Adipocyte (in vitro differentiated cells): ENCODE data around the gene AQP10.
"Not testable (repeated sequence)": the region's sequence is repeated elsewhere in the genome, so short reads cannot be mapped to it uniquely, and the experiment has no call there.

Experiments used
- DNase-seq: peaks from one replicate; pipeline ENCODE4 v3.0.0-alpha.2; 2015; ENCODE audit warnings: low read depth
- H3K27me3 ChIP-seq: replicated peaks from 2 replicates; pipeline ENCODE4 v1.7.0; 2013; ENCODE audit warnings: mild to moderate bottlenecking, low read length, moderate library complexity; ENCODE audit not compliant: control insufficient read depth, insufficient read depth
- H3K36me3 ChIP-seq: 2 replicates; pipeline ENCODE4 v1.7.0; 2013; ENCODE audit warnings: low read length, mild to moderate bottlenecking, moderate library complexity; ENCODE audit not compliant: control insufficient read depth, insufficient read depth, severe bottlenecking
- H3K4me1 ChIP-seq: 2 replicates; pipeline ENCODE4 v1.7.0; 2013; ENCODE audit warnings: mild to moderate bottlenecking, low read length, moderate library complexity; ENCODE audit not compliant: control insufficient read depth, insufficient read depth
- H3K4me3 ChIP-seq: 2 replicates; pipeline ENCODE4 v1.7.0; 2013; ENCODE audit warnings: mild to moderate bottlenecking, low read length, moderate library complexity
- H3K9ac ChIP-seq: 2 replicates; pipeline ENCODE4 v1.7.0; 2013; ENCODE audit warnings: mild to moderate bottlenecking, low read length, moderate library complexity
- H3K9me3 ChIP-seq: 2 replicates; pipeline ENCODE4 v1.7.0; 2013; ENCODE audit warnings: mild to moderate bottlenecking, low read length, moderate library complexity; ENCODE audit not compliant: control insufficient read depth

Gene AQP10

DNA sequence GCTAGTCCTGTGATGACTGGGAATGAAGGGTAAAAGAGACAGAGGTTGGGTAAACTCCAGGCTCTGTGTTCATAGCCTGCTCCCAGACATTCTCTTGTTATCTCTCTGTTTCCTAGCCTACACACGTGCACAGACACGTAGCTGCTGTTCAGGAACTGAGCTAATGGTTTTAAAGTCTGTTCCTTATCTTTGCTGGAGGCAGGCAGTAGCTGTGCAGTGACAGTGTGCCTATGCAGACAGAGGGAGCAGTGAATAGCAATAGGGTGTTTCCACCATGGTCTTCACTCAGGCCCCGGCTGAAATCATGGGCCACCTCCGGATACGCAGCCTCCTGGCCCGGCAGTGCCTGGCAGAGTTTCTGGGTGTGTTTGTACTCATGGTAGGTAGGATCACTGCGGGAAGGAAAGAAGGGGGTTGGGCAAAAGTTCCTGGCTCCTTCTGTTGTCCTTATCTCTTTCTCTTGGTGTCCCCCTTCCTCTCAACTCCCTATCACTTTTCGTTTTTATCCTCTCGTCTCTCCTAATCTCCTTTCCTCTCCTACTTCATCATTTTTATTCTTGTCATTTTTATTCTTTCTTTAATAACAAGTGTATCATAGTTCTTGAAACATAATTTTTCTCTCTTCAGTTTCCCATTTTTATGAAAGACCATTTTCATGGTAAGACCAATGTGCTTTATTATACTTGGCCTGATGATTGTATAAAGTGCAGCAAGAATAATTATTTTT lies at the start of gene AQP10:
TSS of gene AQP10 (plus strand) at position 212 of the 727 bp plus-strand sequence. CDS start at position 275, 63 bp downstream.
- Histone ChIP-seq H3K9ac (no peak within 1 kb of the TSS), H3K36me3 (no peaks in the 10 kb centered on the region), H3K9me3 (peaks cover 13% of the 10 kb centered on the region), H3K4me1 (no peaks in the 10 kb centered on the region), H3K27me3 (peaks cover 9% of the 10 kb centered on the region), H3K4me3 (no peak within 1 kb of the TSS)
- DNase-seq, result no peak

DNA sequence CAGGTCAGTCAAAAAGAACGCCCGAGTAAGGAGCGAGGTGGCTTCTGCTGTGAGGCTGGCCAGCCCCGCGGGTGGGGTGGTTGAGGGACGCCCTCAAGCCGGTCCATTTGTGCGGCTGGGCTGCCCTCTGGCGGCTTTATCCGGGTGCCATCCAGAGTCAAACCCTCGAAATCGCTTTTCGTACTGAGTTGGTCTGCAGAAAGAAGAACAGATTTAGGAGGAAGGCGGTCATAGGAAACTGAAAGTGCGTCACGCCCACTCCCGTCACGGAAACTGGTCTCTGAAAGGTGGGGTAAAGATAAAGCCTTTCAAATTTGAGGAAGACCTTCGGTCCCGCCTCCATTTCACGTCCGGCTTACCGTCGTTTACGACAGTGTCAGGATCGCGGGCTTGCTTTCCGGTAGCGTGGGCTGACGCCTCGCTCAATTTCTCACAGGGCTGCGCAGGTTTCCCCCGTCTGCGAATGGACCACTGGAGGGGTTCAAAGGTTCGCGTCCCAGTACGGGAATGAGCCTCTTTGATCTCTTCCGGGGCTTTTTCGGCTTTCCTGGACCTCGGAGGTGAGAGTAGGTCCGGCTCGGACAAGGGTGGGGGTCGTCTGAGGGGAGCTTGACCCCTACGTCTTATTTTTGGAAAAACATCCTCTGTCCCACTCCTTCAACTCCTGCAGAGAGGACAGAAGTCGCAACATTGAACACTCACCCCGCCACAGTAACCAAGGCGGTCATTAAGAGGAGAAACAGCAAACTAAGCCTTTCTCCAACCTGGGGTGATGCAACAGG lies 48.5 kb upstream of the AQP10 start, which contains the start of gene HAX1:
TSS of gene HAX1 (plus strand) at position 413 of the 782 bp plus-strand sequence. CDS start at position 508, 95 bp downstream.
- DNase-seq, result peak; percentile 95
- Histone ChIP-seq H3K9ac (peak within 1 kb of the TSS; percentile 98), H3K4me1 (peaks cover 9% of the 10 kb centered on the region), H3K27me3 (no peaks in the 10 kb centered on the region), H3K36me3 (peaks cover 46% of the 10 kb centered on the region), H3K9me3 (no peaks in the 10 kb centered on the region), H3K4me3 (peak within 1 kb of the TSS; percentile 98)

DNA sequence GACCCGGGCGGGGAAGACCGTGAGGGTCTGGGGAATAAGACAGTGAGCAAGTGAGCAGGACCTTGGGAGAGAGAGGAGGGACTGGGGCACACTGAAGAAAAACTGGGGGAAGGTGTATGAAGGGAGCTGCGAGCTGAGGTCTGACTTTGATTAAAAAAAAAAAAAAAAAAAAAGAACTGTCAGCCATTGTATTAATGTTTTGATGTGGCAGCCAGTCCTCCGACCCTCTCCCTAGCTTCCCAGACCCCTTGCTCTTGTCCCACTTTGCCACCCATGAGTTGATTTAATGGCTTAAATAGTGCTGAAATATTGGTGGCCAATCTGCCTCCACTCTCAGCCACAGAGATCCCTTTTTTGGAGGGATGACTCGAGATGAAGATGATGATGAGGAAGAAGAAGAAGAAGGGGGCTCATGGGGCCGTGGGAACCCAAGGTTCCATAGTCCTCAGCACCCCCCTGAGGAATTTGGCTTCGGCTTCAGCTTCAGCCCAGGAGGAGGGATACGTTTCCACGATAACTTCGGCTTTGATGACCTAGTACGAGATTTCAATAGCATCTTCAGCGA lies 47.8 kb upstream of the AQP10 start:
- Histone ChIP-seq H3K36me3 (peaks cover 43% of the 10 kb centered on the region), H3K9me3 (no peaks in the 10 kb centered on the region), H3K4me3 (peak overlapping the region; percentile 98), H3K4me1 (peaks cover 9% of the 10 kb centered on the region), H3K9ac (peak overlapping the region; percentile 98), H3K27me3 (no peaks in the 10 kb centered on the region)
- DNase-seq, result no peak

DNA sequence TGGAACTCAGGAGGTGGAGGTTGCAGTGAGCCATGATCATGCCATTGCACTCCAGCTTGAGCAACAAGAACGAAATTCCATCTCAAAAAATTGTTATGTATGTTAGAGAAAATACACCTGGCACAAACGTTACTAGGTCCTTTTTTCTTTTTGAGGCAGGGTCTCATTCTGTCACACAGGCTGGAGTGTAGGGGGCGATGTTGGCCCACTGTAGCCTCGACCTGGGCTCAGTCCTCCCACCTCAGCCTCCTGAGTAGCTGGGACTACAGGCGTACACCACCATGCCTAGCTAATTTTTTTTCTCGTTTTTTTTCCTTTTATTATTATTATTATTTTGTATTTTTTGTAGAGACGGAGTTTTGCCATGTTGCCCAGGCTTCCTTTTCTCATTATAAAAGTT lies 44.1 kb upstream of the AQP10 start:
- H3K36me3 ChIP-seq, result peaks cover 13% of the 10 kb centered on the region
- H3K9me3 ChIP-seq, result no peaks in the 10 kb centered on the region
- DNase-seq, result no peak
- H3K4me1 ChIP-seq, result peaks cover 9% of the 10 kb centered on the region
- H3K9ac ChIP-seq, result no peak overlapping the region
- H3K27me3 ChIP-seq, result no peaks in the 10 kb centered on the region
- H3K4me3 ChIP-seq, result no peak overlapping the region

DNA sequence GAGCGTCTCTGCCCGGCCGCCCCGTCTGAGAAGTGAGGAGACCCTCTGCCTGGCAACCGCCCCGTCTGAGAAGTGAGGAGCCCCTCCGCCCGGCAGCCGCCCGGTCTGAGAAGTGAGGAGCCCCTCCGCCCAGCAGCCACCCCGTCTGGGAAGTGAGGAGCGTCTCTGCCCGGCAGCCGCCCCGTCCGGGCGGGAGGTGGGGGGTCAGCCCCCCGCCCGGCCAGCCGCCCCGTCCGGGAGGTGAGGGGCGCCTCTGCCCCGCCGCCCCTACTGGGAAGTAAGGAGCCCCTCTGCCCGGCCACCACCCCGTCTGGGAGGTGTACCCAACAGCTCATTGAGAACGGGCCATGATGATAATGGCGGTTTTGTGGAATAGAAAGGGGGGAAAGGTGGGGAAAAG lies 33.3 kb upstream of the AQP10 start:
- H3K27me3 ChIP-seq, H3K9me3 ChIP-seq, H3K4me3 ChIP-seq, H3K36me3 ChIP-seq, H3K9ac ChIP-seq, DNase-seq, H3K4me1 ChIP-seq: not testable (repeated sequence)

GRCh38 chr1:154288661-154289060 lies 32.2 kb upstream of the AQP10 start:
- DNase-seq, result no peak
- no peaks in the 10 kb centered on the region for H3K4me1 ChIP-seq
- no peak overlapping the region for H3K4me3 ChIP-seq
- H3K9me3 ChIP-seq, result no peaks in the 10 kb centered on the region
- H3K36me3 ChIP-seq, result no peaks in the 10 kb centered on the region
- H3K9ac ChIP-seq, result no peak overlapping the region
- H3K27me3 ChIP-seq, result no peaks in the 10 kb centered on the region

- Histone ChIP-seq H3K4me1 (no peaks in the 10 kb centered on the region), H3K27me3 (no peaks in the 10 kb centered on the region)
- no peak for DNase-seq
These were observed 30.0 kb upstream of the AQP10 start for GRCh38 chr1:154290921-154291320.

GRCh38 chr1:154295408-154296235 lies 25.3 kb upstream of the AQP10 start:
- Histone ChIP-seq H3K9ac (no peak overlapping the region), H3K4me3 (no peak overlapping the region), H3K27me3 (no peaks in the 10 kb centered on the region), H3K9me3 (peaks cover 21% of the 10 kb centered on the region), H3K4me1 (no peaks in the 10 kb centered on the region), H3K36me3 (no peaks in the 10 kb centered on the region)
- no peak for DNase-seq

More at GRCh38 chr1:154290921-154291320, 30.0 kb upstream of the AQP10 start:
- no peaks in the 10 kb centered on the region for H3K36me3 ChIP-seq
- peaks cover 16% of the 10 kb centered on the region for H3K9me3 ChIP-seq
- H3K9ac ChIP-seq, result no peak overlapping the region
- no peak overlapping the region for H3K4me3 ChIP-seq

DNA sequence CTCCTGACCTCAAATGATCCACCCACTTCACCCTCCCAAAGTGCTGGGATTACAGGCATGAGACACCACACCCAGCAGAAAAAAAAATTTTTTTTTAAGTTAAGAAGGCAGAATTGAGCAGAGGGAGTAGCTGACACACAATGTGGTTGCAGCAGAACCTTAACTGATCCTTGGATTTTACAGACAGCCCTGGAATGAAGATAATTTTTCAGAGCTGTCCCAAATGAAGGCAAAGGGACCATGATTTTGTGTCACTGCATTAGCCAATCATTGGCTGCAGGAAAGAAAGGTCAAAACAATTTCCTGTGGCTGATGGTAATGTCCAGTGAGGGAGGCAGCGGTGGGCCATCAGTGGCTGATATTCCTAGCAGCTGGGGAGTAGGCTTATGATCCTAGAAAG lies 19.3 kb upstream of the AQP10 start:
- Histone ChIP-seq H3K4me3 (no peak overlapping the region), H3K9ac (no peak overlapping the region), H3K27me3 (no peaks in the 10 kb centered on the region), H3K9me3 (peaks cover 4% of the 10 kb centered on the region), H3K36me3 (no peaks in the 10 kb centered on the region), H3K4me1 (no peaks in the 10 kb centered on the region)
- DNase-seq, result no peak

DNA sequence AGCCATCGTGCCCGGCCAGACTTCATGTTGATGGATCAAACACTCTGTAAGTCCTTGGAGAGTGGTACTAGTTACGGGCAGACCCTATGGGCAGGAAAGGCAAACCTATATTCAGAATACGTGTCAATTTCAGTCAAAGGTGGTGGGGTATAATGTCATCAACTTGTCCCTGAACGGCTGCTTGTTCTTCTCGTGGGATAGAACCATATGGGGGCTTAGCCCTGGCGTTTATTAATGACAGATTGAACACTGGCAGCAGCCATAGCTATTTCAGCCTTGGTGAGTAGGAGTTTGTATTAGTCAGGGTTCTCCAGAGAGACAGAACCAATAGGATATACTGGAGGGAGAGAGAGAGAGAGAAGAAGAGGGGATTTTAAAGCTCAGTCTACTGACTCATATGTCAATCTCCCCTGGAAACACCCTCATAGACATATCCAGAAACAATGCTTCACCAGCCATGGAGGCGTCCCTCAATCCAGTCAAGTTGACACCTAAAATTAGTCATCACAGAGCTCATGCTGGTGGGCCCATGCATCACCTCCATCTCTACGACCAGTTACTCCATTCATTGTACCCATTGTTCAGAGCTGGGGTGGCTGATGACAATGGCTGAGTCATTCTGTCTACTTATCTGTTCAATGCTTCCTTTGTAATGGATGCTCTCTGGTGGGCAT lies 16.1 kb upstream of the AQP10 start:
- no peak overlapping the region for H3K4me3 ChIP-seq
- no peak overlapping the region for H3K9ac ChIP-seq
- no peaks in the 10 kb centered on the region for H3K27me3 ChIP-seq
- no peaks in the 10 kb centered on the region for H3K4me1 ChIP-seq
- DNase-seq, result no peak
- no peaks in the 10 kb centered on the region for H3K36me3 ChIP-seq
- H3K9me3 ChIP-seq, result no peaks in the 10 kb centered on the region
